GM12878 (cell line): ENCODE measurements around the gene DLX1. TPM values are rescaled to one million over a fixed set of nuclear protein-coding genes. Genes with fewer than 3 reads are reported as not detected.

Experiments used
- ATAC-seq: fragments of 200-7000 bp; cut with Tn5 transposase; 3 replicates; pipeline ENCODE4 v1.9.1; 2020; ENCODE audit warnings: mild to moderate bottlenecking, moderate library complexity
- BruUV-seq: library from RNA; stranded (reverse); fragments of 400-500 nt; replicated peaks from 2 replicates; lab custom pipeline; 2021; lab: Mats Ljungman, UMichigan
- CTCF ChIA-PET: fragments of 300-600 bp; sonication (Branson Sonifier 250); formaldehyde crosslinking; extraction: SDS; loops from one replicate; lab custom pipeline; 2021; ENCODE audit warnings: inconsistent platforms; lab: Yijun Ruan, JAX
- POLR2A ChIA-PET: fragments of 350-600 bp; formaldehyde crosslinking; extraction: SDS; loops from one replicate; lab custom pipeline; 2021; ENCODE audit warnings: inconsistent platforms; lab: Charles Lee
- RAD21 ChIA-PET: fragments of 300-600 bp; sonication (Branson Sonifier 250); formaldehyde crosslinking; loops from one replicate; lab custom pipeline; 2023; ENCODE audit warnings: antibody characterized with exemption; ENCODE audit not compliant: unreplicated experiment; lab: Charles Lee
- SMC1A ChIA-PET: fragments of 300-600 bp; sonication (Branson Sonifier 250); formaldehyde crosslinking; loops from one replicate; lab custom pipeline; 2023; ENCODE audit not compliant: unreplicated experiment, uncharacterized antibody; lab: Charles Lee
- DNase-seq: peaks from one replicate; pipeline ENCODE4 v3.0.0-alpha.2; 2011; ENCODE audit warnings: low read depth, low spot score
- FAIRE-seq: peaks from 3 replicates; lab custom pipeline; 2011; peaks lifted over from hg19 to GRCh38; lab: Jason Lieb, UNC
- H2AFZ ChIP-seq: 2 replicates; pipeline ENCODE4 v1.6.0; 2011; ENCODE audit warnings: low read depth, low read length, control low read depth; ENCODE audit not compliant: control insufficient read depth
- H3K27ac ChIP-seq: 2 replicates; pipeline ENCODE4 v1.5.1; 2011; ENCODE audit warnings: control low read depth; ENCODE audit not compliant: control insufficient read depth, insufficient read depth
- H3K27me3 ChIP-seq, 2 experiments: replicated peaks in 1 of 2; 2 replicates each; pipeline versions ENCODE4 v1.6.0 to v1.6.1; 2011; ENCODE audit warnings: low read length in 1 of 2; ENCODE audit not compliant: control insufficient read depth in 2 of 2, insufficient read depth in 2 of 2
- H3K36me3 ChIP-seq, 2 experiments: 2 replicates each; pipeline ENCODE4 v1.5.1; 2011; ENCODE audit warnings: low read length in 1 of 2; ENCODE audit not compliant: control insufficient read depth in 2 of 2, insufficient read depth in 2 of 2
- H3K4me1 ChIP-seq: 2 replicates; pipeline ENCODE4 v1.6.1; 2011; ENCODE audit warnings: mild to moderate bottlenecking, low read length, moderate library complexity, mixed read lengths; ENCODE audit not compliant: control insufficient read depth, insufficient read depth
- H3K4me2 ChIP-seq: 2 replicates; pipeline ENCODE4 v1.6.0; 2011; ENCODE audit warnings: control low read depth; ENCODE audit not compliant: control insufficient read depth, insufficient read depth
- H3K4me3 ChIP-seq: fragments of 200-600 bp; sonication (generic); 2 replicates; pipeline ENCODE4 v1.5.1; 2016
- H3K79me2 ChIP-seq: 2 replicates; pipeline ENCODE4 v1.6.0; 2011; ENCODE audit warnings: low read length; ENCODE audit not compliant: control insufficient read depth, insufficient read depth
- H3K9ac ChIP-seq: 2 replicates; pipeline ENCODE4 v1.8.0; 2011; ENCODE audit warnings: low read length, control low read depth, mixed read lengths; ENCODE audit not compliant: control insufficient read depth, insufficient read depth
- H3K9me3 ChIP-seq: replicated peaks from 3 replicates; pipeline ENCODE4 v1.5.1; 2011; ENCODE audit warnings: mild to moderate bottlenecking, low read length; ENCODE audit not compliant: control insufficient read depth, insufficient read depth
- H4K20me1 ChIP-seq: 2 replicates; pipeline ENCODE4 v1.6.0; 2011; ENCODE audit not compliant: control insufficient read depth, insufficient read depth
- BACH1 ChIP-seq: fragments of 450-650 bp; IDR thresholded peaks from 2 replicates; pipeline ENCODE4 v1.6.1; 2017; ENCODE audit warnings: mild to moderate bottlenecking, borderline replicate concordance
- CHD4 ChIP-seq: fragments of 200-600 bp; sonication (generic); IDR thresholded peaks from 2 replicates; pipeline ENCODE4 v1.6.1; 2016; ENCODE audit warnings: mild to moderate bottlenecking
- CUX1 ChIP-seq: IDR thresholded peaks from 2 replicates; pipeline ENCODE4 v1.6.1; 2012; ENCODE audit warnings: improper control_type of control experiment, low read depth, low read length; ENCODE audit not compliant: insufficient replicate concordance
- KLF5 ChIP-seq: fragments of 450-650 bp; IDR thresholded peaks from 2 replicates; pipeline ENCODE4 v1.6.1; 2014; ENCODE audit warnings: mild to moderate bottlenecking; ENCODE audit not compliant: partially characterized antibody
- SMARCA5 ChIP-seq: fragments of 450-650 bp; IDR thresholded peaks from 2 replicates; pipeline ENCODE4 v1.6.1; 2017; ENCODE audit warnings: mild to moderate bottlenecking
- USF2 ChIP-seq: IDR thresholded peaks from 2 replicates; pipeline ENCODE4 v1.6.1; 2011; ENCODE audit warnings: low read depth, low read length, improper control_type of control experiment, borderline replicate concordance
- ZBED1 ChIP-seq: IDR thresholded peaks from 2 replicates; pipeline ENCODE4 v1.6.1; 2016; ENCODE audit warnings: borderline replicate concordance
- ZNF687 ChIP-seq: fragments of 450-650 bp; IDR thresholded peaks from 2 replicates; pipeline ENCODE4 v1.6.1; 2017; ENCODE audit warnings: mild to moderate bottlenecking, moderate library complexity
- in situ Hi-C: fragments of 300-500 bp; cut with MboI; formaldehyde crosslinking; loops from 9 replicates; pipeline ENCODE4 v1.14.3; 2018; ENCODE audit warnings: mixed read lengths
- intact Hi-C: fragments of 100-400 bp; cut with micrococcal nuclease; formaldehyde crosslinking; loops from one replicate; pipeline ENCODE4 v1.14.2; 2022; ENCODE audit not compliant: unreplicated experiment
- polyA plus RNA-seq, 11 experiments: library from polyadenylated mRNA; depleted of rRNA in 4 of 11; unstranded in 6 of 11; stranded (reverse) in 5 of 11; fragments of >200 nt; fragmentation: Nextera tagmentation in 4 of 11; fragmentation: Illumina TruSeq in 1 of 11; extraction: Ambion mirVana in 4 of 11; extraction: Trizol in 1 of 11; gene quantifications; 1 replicate in 1 of 11; 2 replicates in 10 of 11; pipeline versions ENCODE4 v1.2.1 to v1.2.3, GENCODE V29; 2011 to 2016; ENCODE audit warnings: inconsistent platforms in 2 of 11, missing spikeins in 2 of 11, low read depth in 1 of 11
- total RNA-seq, 4 experiments: library from RNA; depleted of rRNA in 3 of 4; stranded (reverse); fragments of >200 nt in 3 of 4; fragmentation: Illumina TruSeq in 1 of 4; extraction: Trizol in 1 of 4; gene quantifications; 2 replicates each; pipeline versions ENCODE4 v1.2.1 to v1.2.3, GENCODE V29; 2013 to 2021

The DLX1 gene
- total and polyA plus RNA-seq, 10 of the 15 experiments (the other 5 are each of a cell fraction or from before 2014, with no cell fraction given) = 0.06 TPM; not detected in 9

GRCh38 chr2:172128484-172128883 lies 43.2 kb downstream of the DLX1 start (continued):
- TF ChIP-seq ZNF687 = no peak
- TF ChIP-seq, all 136 proteins: peak for 0

- no peaks in the 10 kb centered on the region for H4K20me1 ChIP-seq
- no peak for TF ChIP-seq CHD4
- TF ChIP-seq SMARCA5 = no peak
- TF ChIP-seq KLF5 = no peak
- TF ChIP-seq BACH1 = no peak
- no peak for TF ChIP-seq ZBED1
- no peak for TF ChIP-seq USF2
- no peak for TF ChIP-seq CUX1
- H2AFZ ChIP-seq = no peak overlapping the region
- no peak overlapping the region for H3K4me2 ChIP-seq
- intact Hi-C loops (loop anchor here (5.0 kb wide), 2 partner anchors 338 to 532 kb away; no protein-coding TSS in a partner anchor), in situ Hi-C loops (no loop called here)
- H3K4me3 ChIP-seq = no peak overlapping the region
- SMC1A ChIA-PET = interaction anchor here (0.8 to 1.0 kb wide), 2 partner anchors 30 to 423 kb away, joined by 3 read pairs; no protein-coding TSS in a partner anchor
- CTCF ChIA-PET = interaction anchor here (0.6 to 4.5 kb wide), 6 partner anchors 48 to 556 kb away, joined by 3 to 33 read pairs (median 4); no protein-coding TSS in a partner anchor
- no peak for FAIRE-seq
- no peak overlapping the region for H3K27ac ChIP-seq
- ATAC-seq = no peak
- H3K27me3 ChIP-seq = no peaks in the 10 kb centered on the region; a peak in 2 of 4 replicates
- H3K9me3 ChIP-seq = no peaks in the 10 kb centered on the region
- BruUV-seq = no TSS peak
- RAD21 ChIA-PET = interaction anchor here (0.6 kb wide), 1 partner anchor 427 kb away, joined by 3 read pairs; no protein-coding TSS in a partner anchor
- no peak overlapping the region for H3K9ac ChIP-seq
- POLR2A ChIA-PET = no interaction called here
- DNase-seq = no peak
- no peaks in the 10 kb centered on the region for H3K79me2 ChIP-seq
- no peaks in the 10 kb centered on the region for H3K4me1 ChIP-seq
- H3K36me3 ChIP-seq = no peaks in the 10 kb centered on the region
Observed at GRCh38 chr2:172129404-172129803, 44.1 kb downstream of the DLX1 start.
